Hepatocyte (in vitro differentiated cells): Measurements from ENCODE around the gene BIRC5. TPM values are rescaled to one million over a fixed set of nuclear protein-coding genes. Genes with fewer than 3 reads are reported as not detected.
"Not testable (repeated sequence)": the region's sequence is repeated elsewhere in the genome, so short reads cannot be mapped to it uniquely, and the experiment has no call there.

Source experiments
- DNase-seq: peaks from one replicate; pipeline ENCODE4 v3.0.0-alpha.2; 2016; ENCODE audit warnings: low spot score
- H2AFZ ChIP-seq: fragments of 200-600 bp; sonication (generic); 2 replicates; pipeline ENCODE4 v1.6.0; 2016; ENCODE audit warnings: antibody characterized with exemption, mild to moderate bottlenecking
- H3K27ac ChIP-seq: fragments of 200-600 bp; sonication (generic); 2 replicates; pipeline ENCODE4 v1.5.1; 2016; ENCODE audit warnings: mild to moderate bottlenecking
- H3K27me3 ChIP-seq: fragments of 200-600 bp; sonication (generic); 2 replicates; pipeline ENCODE4 v1.6.1; 2016
- H3K36me3 ChIP-seq: fragments of 200-600 bp; sonication (generic); replicated peaks from 2 replicates; pipeline ENCODE4 v1.5.1; 2016; ENCODE audit warnings: low read depth; ENCODE audit not compliant: insufficient read depth
- H3K4me1 ChIP-seq: fragments of 200-600 bp; sonication (generic); 2 replicates; pipeline ENCODE4 v1.5.1; 2016; ENCODE audit warnings: mild to moderate bottlenecking, moderate library complexity; ENCODE audit not compliant: insufficient read depth
- H3K4me2 ChIP-seq: fragments of 200-600 bp; sonication (generic); 2 replicates; pipeline ENCODE4 v1.6.0; 2016
- H3K4me3 ChIP-seq: fragments of 200-600 bp; sonication (generic); 2 replicates; pipeline ENCODE4 v1.5.1; 2016; ENCODE audit warnings: mild to moderate bottlenecking
- H3K79me2 ChIP-seq: fragments of 200-600 bp; sonication (generic); 2 replicates; pipeline ENCODE4 v1.6.0; 2017; ENCODE audit warnings: mild to moderate bottlenecking
- H3K9me2 ChIP-seq: fragments of 200-600 bp; sonication (generic); replicated peaks from 2 replicates; pipeline ENCODE4 v1.6.0; 2017; ENCODE audit warnings: mild to moderate bottlenecking; ENCODE audit not compliant: insufficient read depth
- H3K9me3 ChIP-seq: fragments of 200-600 bp; sonication (generic); 2 replicates; pipeline ENCODE4 v1.5.1; 2016; ENCODE audit warnings: low read depth, mild to moderate bottlenecking
- H4K20me1 ChIP-seq: fragments of 200-600 bp; sonication (generic); 2 replicates; pipeline ENCODE4 v1.6.0; 2016; ENCODE audit warnings: mild to moderate bottlenecking; ENCODE audit not compliant: insufficient read depth, poor library complexity, severe bottlenecking
- CTCF ChIP-seq: fragments of 200-600 bp; sonication (generic); IDR thresholded peaks from 2 replicates; pipeline ENCODE4 v1.5.1; 2016; ENCODE audit warnings: antibody characterized with exemption, mild to moderate bottlenecking; ENCODE audit not compliant: poor library complexity
- EZH2 ChIP-seq: fragments of 200-600 bp; sonication (generic); IDR thresholded peaks from 2 replicates; pipeline ENCODE4 v1.6.1; 2016; ENCODE audit warnings: antibody characterized with exemption, mild to moderate bottlenecking, borderline replicate concordance
- EZH2phosphoT487 ChIP-seq: fragments of 200-600 bp; sonication (generic); IDR thresholded peaks from one replicate; pipeline ENCODE4 v1.6.1; 2018; ENCODE audit warnings: antibody characterized with exemption, mild to moderate bottlenecking, low read depth, moderate library complexity; ENCODE audit not compliant: unreplicated experiment, severe bottlenecking
- WGBS: methylation state at CpG from one replicate; pipeline ENCODE4 v1.1.6; 2016; ENCODE audit warnings: low lambda C conversion rate; ENCODE audit errors: missing lambda C conversion rate; 5-methylcytosine and 5-hydroxymethylcytosine counted together
- polyA plus RNA-seq: library from polyadenylated mRNA; unstranded; fragments of >200 nt; fragmentation: Nextera tagmentation; extraction: Ambion mirVana; gene quantifications from 2 replicates; pipeline ENCODE4 v1.2.1, GENCODE V29; 2016
- total RNA-seq: library from RNA; depleted of rRNA; stranded (reverse); fragments of >200 nt; gene quantifications from 2 replicates; pipeline ENCODE4 v1.2.3, GENCODE V29; 2014

The BIRC5 gene
- total and polyA plus RNA-seq, 2 experiments from 2014 or later = 12.4 to 14.6 TPM

- H4K20me1 ChIP-seq = no peaks in the 10 kb centered on the region
- no peak overlapping the region for H3K4me3 ChIP-seq
- peaks cover 6% of the 10 kb centered on the region for H3K79me2 ChIP-seq
- no peak overlapping the region for H3K27ac ChIP-seq
- 86% methylated on average over 14 of the region's 15 CpGs for WGBS
- no peaks in the 10 kb centered on the region for H3K9me2 ChIP-seq
- peak overlapping the region; percentile 97 for H3K4me2 ChIP-seq
- H3K9me3 ChIP-seq = no peaks in the 10 kb centered on the region
- H3K27me3 ChIP-seq = no peaks in the 10 kb centered on the region
- no peak overlapping the region for H2AFZ ChIP-seq
- peaks cover 35% of the 10 kb centered on the region for H3K4me1 ChIP-seq
- TF ChIP-seq EZH2 (no peak), EZH2phosphoT487 (no peak), CTCF (no peak)
- no peaks in the 10 kb centered on the region for H3K36me3 ChIP-seq
- DNase-seq = no peak
These were observed 38.9 kb downstream of the BIRC5 start for GRCh38 chr17:78252701-78253635.

GRCh38 chr17:78253636-78253945 is 39.5 kb downstream of the BIRC5 start:
- not testable (repeated sequence) for H3K79me2 ChIP-seq, H4K20me1 ChIP-seq, DNase-seq, H3K27me3 ChIP-seq, H2AFZ ChIP-seq, H3K36me3 ChIP-seq, H3K27ac ChIP-seq, H3K9me2 ChIP-seq, H3K9me3 ChIP-seq
- 83% methylated on average over 12 of the region's 12 CpGs for WGBS
- Histone ChIP-seq H3K4me1 (peaks cover 41% of the 10 kb centered on the region), H3K4me2 (peak overlapping the region; percentile 97), H3K4me3 (peak overlapping the region; percentile 95)

GRCh38 chr17:78253946-78254672 is 40.1 kb downstream of the BIRC5 start:
- Histone ChIP-seq H3K79me2 (peaks cover 6% of the 10 kb centered on the region), H4K20me1 (no peaks in the 10 kb centered on the region), H3K27ac (peak overlapping the region; percentile 96), H3K9me2 (no peaks in the 10 kb centered on the region), H3K9me3 (no peaks in the 10 kb centered on the region), H3K4me2 (peak overlapping the region; percentile 97), H3K36me3 (no peaks in the 10 kb centered on the region), H3K4me1 (peaks cover 46% of the 10 kb centered on the region), H3K27me3 (no peaks in the 10 kb centered on the region), H2AFZ (peak overlapping the region; percentile 99), H3K4me3 (peak overlapping the region; percentile 95)
- TF ChIP-seq CTCF (no peak), EZH2phosphoT487 (no peak), EZH2 (no peak)
- DNase-seq = peak; percentile 94
- WGBS = 8% methylated on average over 72 of the region's 73 CpGs

- TF ChIP-seq EZH2 (no peak), EZH2phosphoT487 (no peak), CTCF (no peak)
- no peaks in the 10 kb centered on the region for H3K9me3 ChIP-seq
- H3K4me1 ChIP-seq = peaks cover 48% of the 10 kb centered on the region
- H3K4me2 ChIP-seq = no peak overlapping the region
- DNase-seq = no peak
- H4K20me1 ChIP-seq = no peaks in the 10 kb centered on the region
- no peaks in the 10 kb centered on the region for H3K27me3 ChIP-seq
- H3K36me3 ChIP-seq = no peaks in the 10 kb centered on the region
- H3K79me2 ChIP-seq = peaks cover 6% of the 10 kb centered on the region
- no peak overlapping the region for H3K4me3 ChIP-seq
- WGBS = 91% methylated on average over 18 of the region's 18 CpGs
- peak overlapping the region; percentile 78 for H3K27ac ChIP-seq
- H3K9me2 ChIP-seq = no peaks in the 10 kb centered on the region
- H2AFZ ChIP-seq = no peak overlapping the region
These were observed 41.1 kb downstream of the BIRC5 start for GRCh38 chr17:78255029-78255656.
